Memory B cell (primary cell): Measurements from ENCODE around the gene CMIP.
"Not testable (repeated sequence)": the region's sequence is repeated elsewhere in the genome, so short reads cannot be mapped to it uniquely, and the experiment has no call there.

Source experiments
- ATAC-seq: fragments of 150-1000 bp; cut with Tn5 transposase; 2 replicates; pipeline ENCODE4 v1.10.0; 2021; ENCODE audit warnings: low read depth, mild to moderate bottlenecking, moderate library complexity
- DNase-seq, 2 donors: peaks; one replicate each; pipeline ENCODE4 v3.0.0; 2022; ENCODE audit warnings: low spot score in 2 of 2
- H3K27ac Mint-ChIP-seq: one replicate; pipeline ENCODE4 v1.8.0; 2022; ENCODE audit warnings: mild to moderate bottlenecking, moderate library complexity, mixed read lengths
- H3K27me3 Mint-ChIP-seq: one replicate; pipeline ENCODE4 v1.8.0; 2022; ENCODE audit warnings: mixed read lengths
- H3K36me3 Mint-ChIP-seq: one replicate; pipeline ENCODE4 v1.8.0; 2022; ENCODE audit warnings: mild to moderate bottlenecking, mixed read lengths
- H3K4me1 Mint-ChIP-seq: one replicate; pipeline ENCODE4 v1.8.0; 2022; ENCODE audit warnings: mixed read lengths
- H3K4me3 Mint-ChIP-seq: one replicate; pipeline ENCODE4 v1.8.0; 2022; ENCODE audit warnings: mild to moderate bottlenecking, moderate library complexity, mixed read lengths
- H3K9me3 Mint-ChIP-seq: one replicate; pipeline ENCODE4 v1.8.0; 2022; ENCODE audit warnings: mixed read lengths

CMIP gene

GRCh38 chr16:81676883-81677737 lies 232.5 kb downstream of the CMIP start:
- DNase-seq (no peak), ATAC-seq (no peak)
- Mint-ChIP-seq H3K9me3 (no peaks in the 10 kb centered on the region), H3K36me3 (peaks cover 36% of the 10 kb centered on the region), H3K4me3 (no peak overlapping the region), H3K27ac (no peak overlapping the region), H3K27me3 (no peaks in the 10 kb centered on the region), H3K4me1 (peaks cover 5% of the 10 kb centered on the region)

DNA sequence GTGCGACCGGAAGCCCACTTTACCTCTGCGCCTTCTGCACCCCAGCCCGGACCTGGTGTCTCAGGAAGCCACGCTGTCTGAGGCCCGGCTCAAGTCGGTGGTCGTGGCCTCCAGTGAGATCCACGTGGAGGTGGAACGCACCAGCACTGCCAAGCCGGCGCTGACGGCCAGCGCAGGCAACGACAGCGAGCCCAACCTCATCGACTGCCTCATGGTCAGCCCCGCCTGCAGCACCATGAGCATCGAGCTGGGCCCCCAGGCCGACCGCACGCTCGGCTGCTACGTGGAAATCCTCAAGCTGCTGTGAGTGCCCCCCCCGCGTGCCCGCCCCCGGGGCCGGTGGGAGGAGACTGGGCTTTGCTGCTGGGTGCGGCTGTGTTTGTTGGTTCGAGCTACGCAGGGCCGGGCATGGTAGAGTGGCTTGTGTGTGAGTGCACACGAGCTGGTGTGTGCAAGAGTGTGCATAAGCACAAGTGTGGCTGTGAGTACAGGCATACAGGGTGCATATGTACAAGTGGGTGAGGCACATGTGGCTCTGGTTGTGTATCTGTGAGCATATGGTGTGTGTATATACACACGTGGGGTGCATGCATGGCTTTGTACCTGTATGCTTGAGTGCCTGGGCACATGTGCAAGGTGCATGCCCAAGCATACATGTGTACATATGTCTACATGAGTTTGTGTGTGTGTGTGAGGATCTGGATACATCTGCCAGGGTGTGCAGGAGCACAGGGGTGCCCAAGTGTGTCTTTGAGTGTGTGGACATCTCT lies 233.9 kb downstream of the CMIP start:
- H3K4me3 Mint-ChIP-seq, result no peak overlapping the region
- H3K27ac Mint-ChIP-seq, result no peak overlapping the region
- H3K36me3 Mint-ChIP-seq, result peaks cover 33% of the 10 kb centered on the region
- ATAC-seq (no peak), DNase-seq (no peak)
- no peaks in the 10 kb centered on the region for H3K9me3 Mint-ChIP-seq
- peaks cover 5% of the 10 kb centered on the region for H3K4me1 Mint-ChIP-seq
- H3K27me3 Mint-ChIP-seq, result no peaks in the 10 kb centered on the region

- Mint-ChIP-seq H3K9me3 (no peaks in the 10 kb centered on the region), H3K4me1 (peaks cover 5% of the 10 kb centered on the region), H3K4me3 (no peak overlapping the region), H3K36me3 (peaks cover 32% of the 10 kb centered on the region), H3K27ac (no peak overlapping the region), H3K27me3 (no peaks in the 10 kb centered on the region)
- DNase-seq, result no peak
- no peak for ATAC-seq
Observed at GRCh38 chr16:81679721-81680430, 235.3 kb downstream of the CMIP start.

GRCh38 chr16:81680444-81681275 lies 236.1 kb downstream of the CMIP start:
- H3K36me3 Mint-ChIP-seq, result peaks cover 30% of the 10 kb centered on the region
- H3K9me3 Mint-ChIP-seq, result no peaks in the 10 kb centered on the region
- H3K27ac Mint-ChIP-seq, result no peak overlapping the region
- no peaks in the 10 kb centered on the region for H3K27me3 Mint-ChIP-seq
- no peak overlapping the region for H3K4me3 Mint-ChIP-seq
- peaks cover 5% of the 10 kb centered on the region for H3K4me1 Mint-ChIP-seq
- ATAC-seq, result no peak
- no peak for DNase-seq

- Mint-ChIP-seq H3K36me3 (peaks cover 30% of the 10 kb centered on the region), H3K27ac (no peak overlapping the region), H3K4me3 (no peak overlapping the region), H3K9me3 (no peaks in the 10 kb centered on the region), H3K27me3 (no peaks in the 10 kb centered on the region), H3K4me1 (peaks cover 5% of the 10 kb centered on the region)
- ATAC-seq, result no peak
- DNase-seq, result no peak
Observed at GRCh38 chr16:81681311-81681710, 236.7 kb downstream of the CMIP start.

- H3K27me3 Mint-ChIP-seq, result no peaks in the 10 kb centered on the region
- peaks cover 27% of the 10 kb centered on the region for H3K36me3 Mint-ChIP-seq
- DNase-seq (no peak), ATAC-seq (no peak)
- H3K4me1 Mint-ChIP-seq, result peaks cover 2% of the 10 kb centered on the region
- H3K4me3 Mint-ChIP-seq, result no peak overlapping the region
- H3K9me3 Mint-ChIP-seq, result no peaks in the 10 kb centered on the region
- no peak overlapping the region for H3K27ac Mint-ChIP-seq
Observed at GRCh38 chr16:81684242-81684837, 239.7 kb downstream of the CMIP start.

- Mint-ChIP-seq H3K36me3 (peaks cover 26% of the 10 kb centered on the region), H3K27ac (no peak overlapping the region), H3K4me1 (peaks cover 2% of the 10 kb centered on the region), H3K4me3 (no peak overlapping the region), H3K27me3 (no peaks in the 10 kb centered on the region), H3K9me3 (no peaks in the 10 kb centered on the region)
- DNase-seq (no peak), ATAC-seq (no peak)
Observed at GRCh38 chr16:81684901-81685300, 240.3 kb downstream of the CMIP start.

DNA sequence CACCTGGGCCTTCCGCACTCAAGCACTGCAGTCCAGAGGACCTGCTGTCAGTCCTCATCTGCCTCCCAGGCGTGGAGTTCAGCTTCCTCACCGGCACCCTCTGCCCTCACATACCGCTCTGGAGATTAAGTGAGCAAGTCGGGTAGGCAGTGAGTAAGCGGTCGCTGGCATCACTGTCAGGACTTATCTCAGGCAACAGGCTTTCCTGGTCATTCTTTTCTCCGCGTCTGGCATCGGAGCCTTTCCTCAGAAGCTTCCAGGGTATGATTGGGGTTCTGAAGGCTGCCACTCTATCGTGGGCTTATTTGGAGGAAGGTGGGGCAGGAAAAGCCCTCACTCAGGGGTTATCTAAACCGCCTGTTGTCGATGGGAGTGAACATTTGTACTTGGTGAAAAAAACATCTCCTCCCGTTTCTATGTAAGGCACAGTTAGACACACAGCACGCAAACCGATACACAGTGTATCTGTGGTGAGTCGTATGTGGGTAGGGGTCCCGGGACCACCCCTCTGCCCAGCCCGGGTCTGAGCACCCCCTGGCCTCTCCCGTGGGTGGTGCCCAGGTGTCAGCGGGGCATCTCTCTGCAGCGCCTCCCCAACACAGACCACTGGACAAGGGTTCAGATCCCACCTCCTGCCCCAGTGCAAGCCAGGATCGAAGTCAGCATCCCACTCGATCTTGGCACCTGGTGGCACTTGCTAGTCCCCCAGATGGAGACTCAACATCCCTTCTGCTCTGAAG lies 242.0 kb downstream of the CMIP start:
- no peak for ATAC-seq
- Mint-ChIP-seq H3K27me3 (no peaks in the 10 kb centered on the region), H3K36me3 (peaks cover 16% of the 10 kb centered on the region), H3K9me3 (no peaks in the 10 kb centered on the region), H3K4me3 (no peak overlapping the region), H3K27ac (no peak overlapping the region), H3K4me1 (no peaks in the 10 kb centered on the region)
- no peak for DNase-seq

DNA sequence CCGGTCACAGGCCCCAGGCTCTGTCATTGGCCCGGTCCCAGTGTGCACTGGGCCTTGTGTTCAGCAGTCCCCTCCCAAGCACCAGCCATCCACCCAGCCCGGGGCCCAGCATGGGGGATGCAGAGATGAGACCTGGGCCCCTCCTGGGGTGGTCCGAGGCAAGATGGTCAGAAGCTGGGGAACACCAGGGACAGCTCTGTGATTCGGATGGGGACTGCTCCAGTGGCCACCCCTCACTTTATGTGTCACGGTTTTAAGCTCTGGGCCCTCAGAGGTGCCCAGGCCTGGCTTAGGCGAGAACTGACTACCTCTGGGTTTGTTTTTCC lies 242.5 kb downstream of the CMIP start:
- no peak overlapping the region for H3K27ac Mint-ChIP-seq
- no peak for DNase-seq
- peaks cover 18% of the 10 kb centered on the region for H3K36me3 Mint-ChIP-seq
- no peaks in the 10 kb centered on the region for H3K4me1 Mint-ChIP-seq
- H3K4me3 Mint-ChIP-seq, result no peak overlapping the region
- H3K9me3 Mint-ChIP-seq, result no peaks in the 10 kb centered on the region
- no peak for ATAC-seq
- H3K27me3 Mint-ChIP-seq, result no peaks in the 10 kb centered on the region

DNA sequence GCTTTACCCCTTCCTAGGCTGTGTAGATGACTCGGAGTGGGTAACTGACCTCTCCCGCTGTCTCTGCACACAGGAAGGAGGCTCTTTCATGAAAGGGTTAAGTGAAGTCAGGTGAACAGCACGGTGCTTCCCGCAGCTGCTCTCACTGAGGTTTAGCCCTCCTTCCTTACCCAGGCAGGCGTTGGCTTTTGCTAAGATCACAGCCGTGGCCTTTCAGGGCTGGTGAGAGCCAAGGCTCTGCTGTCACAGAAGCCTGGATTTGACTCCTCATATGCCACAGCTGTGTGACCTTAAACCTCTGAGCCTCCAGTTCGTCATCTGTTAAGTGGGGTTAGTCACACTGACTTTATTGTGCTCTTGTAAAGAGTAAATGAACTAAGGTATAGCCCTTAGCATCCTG lies 243.6 kb downstream of the CMIP start:
- DNase-seq (no peak), ATAC-seq (no peak)
- H3K4me3 Mint-ChIP-seq, result no peak overlapping the region
- no peaks in the 10 kb centered on the region for H3K4me1 Mint-ChIP-seq
- H3K27ac Mint-ChIP-seq, result no peak overlapping the region
- peaks cover 16% of the 10 kb centered on the region for H3K36me3 Mint-ChIP-seq
- no peaks in the 10 kb centered on the region for H3K27me3 Mint-ChIP-seq
- no peaks in the 10 kb centered on the region for H3K9me3 Mint-ChIP-seq

DNA sequence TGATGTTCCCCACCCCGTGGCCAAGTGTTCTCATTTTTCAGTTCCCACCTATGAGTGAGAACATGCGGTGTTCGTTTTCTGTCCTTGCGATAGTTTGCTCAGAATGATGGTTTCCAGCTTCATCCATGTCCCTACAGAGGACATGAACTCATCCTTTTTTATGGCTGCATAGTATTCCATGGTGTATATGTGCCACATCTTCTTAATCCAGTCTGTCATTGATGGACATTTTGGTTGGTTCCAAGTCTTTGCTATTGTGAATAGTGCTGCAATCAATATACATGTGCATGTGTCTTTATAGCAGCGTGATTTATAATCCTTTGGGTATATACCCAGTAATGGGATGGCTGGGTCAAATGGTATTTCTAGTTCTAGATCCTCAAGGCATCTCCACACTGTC lies 244.2 kb downstream of the CMIP start:
- H3K36me3 Mint-ChIP-seq, result peaks cover 16% of the 10 kb centered on the region
- H3K27me3 Mint-ChIP-seq, result not testable (repeated sequence)

DNA sequence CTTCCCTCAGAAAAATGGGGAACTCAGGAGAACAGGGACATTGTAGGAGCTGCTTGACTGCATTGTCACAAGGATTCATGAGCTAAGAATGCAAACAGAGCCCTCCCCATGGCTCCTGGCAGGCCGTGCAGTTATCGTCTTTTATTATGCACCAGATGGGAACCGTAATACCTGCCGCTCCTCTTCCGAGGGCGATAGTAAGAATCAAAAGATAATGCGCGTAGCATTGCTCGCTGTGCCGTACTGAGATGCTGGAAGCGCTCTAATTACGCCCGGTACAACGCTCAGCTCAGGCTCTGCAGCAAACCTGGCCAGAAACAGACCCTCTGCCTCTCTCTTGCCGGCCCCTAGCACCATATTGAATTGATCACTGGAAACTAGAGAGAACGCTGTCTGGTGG lies 247.4 kb downstream of the CMIP start:
- ATAC-seq (no peak), DNase-seq (no peak)
- H3K36me3 Mint-ChIP-seq, result peaks cover 23% of the 10 kb centered on the region
- H3K4me1 Mint-ChIP-seq, result peaks cover 6% of the 10 kb centered on the region
- H3K4me3 Mint-ChIP-seq, result no peak overlapping the region
- no peaks in the 10 kb centered on the region for H3K27me3 Mint-ChIP-seq
- H3K9me3 Mint-ChIP-seq, result no peaks in the 10 kb centered on the region
- H3K27ac Mint-ChIP-seq, result no peak overlapping the region

More for the DNA sequence above, 244.2 kb downstream of the CMIP start:
- not testable (repeated sequence) for H3K9me3 Mint-ChIP-seq, H3K27ac Mint-ChIP-seq, ATAC-seq, DNase-seq, H3K4me3 Mint-ChIP-seq, H3K4me1 Mint-ChIP-seq

DNA sequence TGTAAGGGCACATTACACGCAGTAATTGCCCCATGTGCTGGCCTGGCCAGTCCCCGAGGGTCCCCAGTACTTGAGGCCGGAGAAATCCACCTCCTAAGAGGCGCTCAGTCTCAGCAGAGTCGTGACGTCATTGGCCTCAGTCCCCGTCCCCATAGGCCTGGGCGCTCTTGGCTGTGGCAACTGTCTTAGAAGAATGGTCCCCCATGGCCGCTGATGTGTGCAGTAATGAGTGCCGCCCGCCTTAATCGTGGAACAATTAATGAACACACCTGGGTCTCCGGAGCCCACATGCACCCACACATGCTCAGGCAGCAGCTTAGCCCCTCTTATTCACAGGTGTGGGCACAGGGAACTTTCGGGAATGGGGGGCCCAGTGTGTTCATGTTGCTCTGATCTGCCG lies 248.0 kb downstream of the CMIP start:
- Mint-ChIP-seq H3K27ac (no peak overlapping the region), H3K36me3 (peaks cover 19% of the 10 kb centered on the region), H3K4me1 (peaks cover 6% of the 10 kb centered on the region), H3K9me3 (no peaks in the 10 kb centered on the region), H3K4me3 (no peak overlapping the region), H3K27me3 (no peaks in the 10 kb centered on the region)
- DNase-seq (no peak), ATAC-seq (no peak)
